Measurements from ENCODE around the gene SMIM35.

Gene SMIM35

DNA sequence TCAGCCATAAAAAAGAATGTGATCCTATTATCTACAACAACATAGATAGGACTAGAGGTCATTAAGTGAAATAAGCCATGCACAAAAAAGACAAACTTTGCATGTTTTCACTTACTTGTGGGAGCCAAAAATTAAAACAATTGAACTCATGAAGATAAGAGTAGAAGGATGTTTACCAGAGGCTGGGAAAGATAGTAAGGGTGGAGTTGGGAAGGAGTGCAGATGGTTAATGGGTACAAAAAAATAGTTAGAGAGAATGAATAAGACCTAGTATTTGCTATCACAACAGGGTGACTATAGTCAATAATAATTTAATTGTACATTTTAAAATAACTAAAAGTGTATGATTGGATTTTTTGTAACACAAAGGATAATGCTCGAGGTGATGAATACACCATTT is 127.8 kb downstream of the SMIM35 start:
- Histone ChIP-seq H3K36me3 (ENCODE audit: control insufficient read depth, low read length) (no peaks in the 10 kb centered on the region), H3K9me2 (replicated peaks; ENCODE audit: control insufficient read depth, low read length) (no peaks in the 10 kb centered on the region), H3K27ac (ENCODE audit: low read depth, low read length) (no peak overlapping the region), H3K4me2 (ENCODE audit: low read length) (no peak overlapping the region), H3K9me3 (ENCODE audit: control insufficient read depth, insufficient read depth, low read length) (peaks cover 9% of the 10 kb centered on the region; the same call in 1 of the 2 replicates), H3F3A (ENCODE audit: control insufficient read depth, insufficient read depth) (no peaks in the 10 kb centered on the region; the same call in 1 of the 2 replicates), H3K79me2 (ENCODE audit: control insufficient read depth, low read length) (no peaks in the 10 kb centered on the region), H3K4me1 (ENCODE audit: control insufficient read depth, low read length) (peaks cover 26% of the 10 kb centered on the region), H3K27me3 (ENCODE audit: control insufficient read depth, low read length) (no peaks in the 10 kb centered on the region), H4K20me1 (ENCODE audit: control insufficient read depth, insufficient read depth, low read depth, low read length) (no peaks in the 10 kb centered on the region), H3K4me3 (ENCODE audit: low read length) (no peak overlapping the region)
- TF ChIP-seq EZH2phosphoT487 (IDR thresholded peaks at IDR 0.05; ENCODE audit: borderline replicate concordance, low read length): no peak
- TF ChIP-seq, protein P1, sequence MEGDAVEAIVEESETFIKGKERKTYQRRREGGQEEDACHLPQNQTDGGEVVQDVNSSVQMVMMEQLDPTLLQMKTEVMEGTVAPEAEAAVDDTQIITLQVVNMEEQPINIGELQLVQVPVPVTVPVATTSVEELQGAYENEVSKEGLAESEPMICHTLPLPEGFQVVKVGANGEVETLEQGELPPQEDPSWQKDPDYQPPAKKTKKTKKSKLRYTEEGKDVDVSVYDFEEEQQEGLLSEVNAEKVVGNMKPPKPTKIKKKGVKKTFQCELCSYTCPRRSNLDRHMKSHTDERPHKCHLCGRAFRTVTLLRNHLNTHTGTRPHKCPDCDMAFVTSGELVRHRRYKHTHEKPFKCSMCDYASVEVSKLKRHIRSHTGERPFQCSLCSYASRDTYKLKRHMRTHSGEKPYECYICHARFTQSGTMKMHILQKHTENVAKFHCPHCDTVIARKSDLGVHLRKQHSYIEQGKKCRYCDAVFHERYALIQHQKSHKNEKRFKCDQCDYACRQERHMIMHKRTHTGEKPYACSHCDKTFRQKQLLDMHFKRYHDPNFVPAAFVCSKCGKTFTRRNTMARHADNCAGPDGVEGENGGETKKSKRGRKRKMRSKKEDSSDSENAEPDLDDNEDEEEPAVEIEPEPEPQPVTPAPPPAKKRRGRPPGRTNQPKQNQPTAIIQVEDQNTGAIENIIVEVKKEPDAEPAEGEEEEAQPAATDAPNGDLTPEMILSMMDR (IDR thresholded peaks at IDR 0.05; ENCODE audit: low read depth, low read length, poor library complexity, severe bottlenecking): no peak

Data from DOHH2 (cell line).